GM15510 (cell line): ENCODE measurements around the gene DCLRE1A.

Experiments used
- POLR2A ChIP-seq: IDR thresholded peaks from 3 replicates; pipeline ENCODE4 v1.6.1; 2011; ENCODE audit warnings: borderline replicate concordance; ENCODE audit not compliant: insufficient read length; ENCODE audit errors: extremely low read depth

DCLRE1A gene

DNA sequence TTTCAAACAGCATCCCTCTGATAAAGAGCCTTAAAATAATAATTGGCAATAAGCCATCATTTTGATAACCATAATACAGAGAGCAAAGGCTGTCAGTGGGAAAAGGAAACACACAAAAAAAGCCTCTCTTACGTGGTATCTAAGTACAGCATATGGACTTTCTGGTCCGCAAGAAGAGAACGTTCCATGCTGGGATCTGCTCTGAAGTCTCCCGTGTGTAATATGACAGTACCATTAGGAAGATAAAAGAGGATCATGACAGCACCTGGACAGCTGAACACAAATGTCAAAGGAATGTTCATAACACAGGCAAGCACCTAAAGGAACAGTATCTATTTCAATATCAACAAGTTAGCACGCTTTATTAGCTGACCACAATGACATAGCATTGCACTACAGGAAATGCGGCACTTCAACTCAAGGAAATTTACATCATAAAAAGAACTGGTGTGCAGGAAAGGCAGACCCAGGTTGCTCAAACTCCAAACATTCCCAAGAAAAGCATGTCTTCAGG is 9.9 kb downstream of the DCLRE1A start:
- TF ChIP-seq POLR2A: no peak

- no peak for TF ChIP-seq POLR2A
These were observed 11.7 kb downstream of the DCLRE1A start for GRCh38 chr10:113842171-113842570.

DNA sequence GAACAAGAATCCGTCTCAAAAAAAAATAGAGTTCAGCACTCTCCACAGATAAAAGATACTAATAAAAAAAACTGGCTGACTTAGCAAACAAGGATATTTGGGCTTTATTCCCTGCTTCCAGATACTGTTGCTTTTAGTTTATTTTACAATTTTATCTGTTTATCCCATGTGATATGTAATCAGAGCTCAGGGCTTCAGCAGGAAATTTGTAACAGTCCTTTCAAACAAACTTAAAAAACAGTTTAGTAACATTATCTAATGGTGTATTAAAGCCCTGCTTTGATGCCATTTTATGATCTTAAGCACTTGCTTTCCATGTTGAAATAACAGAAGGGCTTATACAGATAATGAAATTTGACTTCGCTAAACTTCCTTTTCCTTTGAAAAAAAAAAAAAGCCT is 28.1 kb downstream of the DCLRE1A start:
- TF ChIP-seq POLR2A: no peak

DNA sequence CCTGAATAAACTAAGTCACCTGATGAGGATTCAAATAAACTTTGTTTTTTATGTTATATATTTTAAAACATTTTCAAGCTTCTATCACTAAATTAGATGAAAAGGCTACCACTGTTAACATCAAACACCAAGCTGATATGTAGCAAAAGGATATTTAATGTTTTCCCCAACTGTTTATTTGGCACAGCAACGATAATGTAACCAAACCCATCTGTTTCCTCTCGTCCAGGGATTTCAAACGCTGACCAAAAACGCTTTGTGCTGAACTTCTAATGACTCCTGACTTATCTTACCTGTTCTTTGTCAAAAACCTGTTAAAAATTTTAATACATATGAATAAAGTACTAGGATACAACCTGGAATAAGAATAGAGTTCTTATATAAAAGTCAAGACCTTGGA is 30.5 kb downstream of the DCLRE1A start:
- no peak for TF ChIP-seq POLR2A

DNA sequence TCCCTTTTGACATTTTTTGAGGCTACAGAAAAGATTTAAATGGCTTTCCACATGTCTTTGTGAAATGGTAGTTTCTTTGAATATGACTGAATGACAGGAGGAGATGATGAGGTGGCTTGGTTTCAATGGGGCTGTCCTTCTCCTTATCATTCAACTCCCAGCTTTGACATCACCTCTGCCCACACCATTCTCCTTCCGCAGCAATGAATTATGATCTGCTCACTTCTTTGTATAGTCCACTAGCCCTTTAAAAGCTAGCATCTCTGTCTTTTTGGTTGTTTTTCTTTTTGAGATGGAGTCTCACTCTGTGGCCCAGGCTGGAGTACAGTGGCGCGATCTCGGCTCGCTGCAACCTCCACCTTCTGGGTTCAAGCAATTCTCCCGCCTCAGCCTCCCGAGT is 31.7 kb downstream of the DCLRE1A start:
- no peak for TF ChIP-seq POLR2A

GRCh38 chr10:113820507-113820906 is 33.4 kb downstream of the DCLRE1A start:
- no peak for TF ChIP-seq POLR2A

DNA sequence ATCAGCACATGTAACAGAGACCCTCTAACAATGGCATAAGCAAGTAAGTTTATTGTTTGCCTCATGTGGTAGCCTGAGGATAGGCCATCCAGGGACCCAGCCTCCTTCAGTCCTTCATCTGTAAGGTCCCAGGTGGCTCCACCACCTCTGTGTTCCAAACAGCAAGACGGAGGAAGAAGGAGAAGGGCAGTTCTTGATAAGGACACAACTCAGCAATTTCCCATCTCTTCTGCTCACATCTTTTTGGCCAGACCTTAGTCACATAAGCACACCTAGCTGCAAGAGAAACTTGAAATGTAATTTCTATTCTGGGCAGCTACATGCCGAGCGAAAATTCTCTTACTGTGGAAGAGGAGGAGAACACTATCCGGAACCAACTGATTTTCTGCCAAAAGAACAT is 33.9 kb downstream of the DCLRE1A start:
- TF ChIP-seq POLR2A: no peak

DNA sequence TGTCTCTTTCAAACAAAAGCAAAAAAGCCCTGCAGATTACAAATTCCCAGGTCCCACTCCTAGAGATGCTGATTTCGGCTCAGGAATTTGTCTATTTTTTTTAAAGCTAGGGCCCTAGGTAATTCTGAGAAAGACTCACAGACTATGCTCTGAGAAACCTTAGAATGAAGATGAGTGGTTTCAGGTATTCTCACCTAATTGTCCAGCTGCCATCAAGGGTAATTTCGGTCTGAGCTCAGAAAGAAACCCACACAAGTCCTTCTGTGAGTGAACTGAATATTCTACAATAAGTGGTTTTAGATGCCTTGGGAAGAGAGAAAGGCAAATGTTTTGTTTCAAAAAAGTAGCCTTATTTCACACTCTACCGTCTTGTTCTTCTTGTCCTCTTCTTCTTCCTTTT is 45.7 kb downstream of the DCLRE1A start:
- no peak for TF ChIP-seq POLR2A

DNA sequence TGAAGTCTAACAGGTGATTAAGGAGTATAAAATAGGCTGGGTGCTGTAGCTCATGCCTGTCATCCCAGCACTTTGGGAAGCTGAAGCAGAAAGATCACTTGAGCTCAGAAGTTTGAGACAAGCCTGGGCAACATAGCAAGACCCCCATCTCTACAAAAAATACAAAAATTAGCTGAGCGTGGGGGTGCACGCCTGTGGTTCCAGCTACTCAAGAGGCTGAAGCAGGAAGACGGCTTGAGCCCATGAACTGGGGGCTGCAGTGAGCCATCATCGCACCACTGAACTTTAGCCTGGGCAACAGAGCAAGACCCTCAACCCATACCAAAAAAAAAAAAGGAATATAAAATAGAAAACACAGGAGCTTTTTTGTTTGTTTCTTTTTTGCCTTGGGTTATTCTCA is 47.4 kb downstream of the DCLRE1A start:
- no peak for TF ChIP-seq POLR2A

GRCh38 chr10:113802997-113803396 is 50.9 kb downstream of the DCLRE1A start:
- TF ChIP-seq POLR2A: no peak

- no peak for TF ChIP-seq POLR2A
These were observed 52.3 kb downstream of the DCLRE1A start for GRCh38 chr10:113801569-113801968.

DNA sequence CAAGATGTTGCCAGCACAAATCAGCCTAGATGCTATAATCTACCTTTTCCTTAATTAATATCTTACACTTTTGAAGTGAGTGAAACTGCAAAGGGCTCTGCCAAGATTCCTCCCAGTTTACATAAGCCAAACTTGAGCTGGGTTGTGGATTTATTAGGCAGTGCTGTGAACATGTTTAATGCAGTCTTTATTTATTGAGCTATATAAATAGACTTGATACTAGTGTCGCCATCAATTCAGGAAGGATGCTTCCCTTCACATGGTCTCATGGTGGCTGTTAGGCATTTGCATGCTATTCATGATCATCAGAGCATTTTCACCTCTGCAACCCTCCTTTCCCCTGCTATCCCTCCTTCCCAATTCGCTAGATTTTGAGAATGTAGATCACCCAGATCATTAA is 62.2 kb downstream of the DCLRE1A start:
- no peak for TF ChIP-seq POLR2A

GRCh38 chr10:113788604-113789083 is 65.2 kb downstream of the DCLRE1A start:
- TF ChIP-seq POLR2A: no peak
